Suprapubic skin (tissue), 4 donors: Measurements from ENCODE around the gene HTR7. TPM values are rescaled to one million over a fixed set of nuclear protein-coding genes. Genes with fewer than 3 reads are reported as not detected.
"Not testable (repeated sequence)": the region's sequence is repeated elsewhere in the genome, so short reads cannot be mapped to it uniquely, and the experiment has no call there.

ENCODE experiments used
- DNase-seq, 2 donors: peaks; one replicate each; pipeline ENCODE4 v3.0.0-alpha.2; 2019; ENCODE audit warnings: low spot score in 2 of 2
- H3K27ac ChIP-seq: fragments of 200-600 bp; sonication (generic); one replicate; pipeline ENCODE4 v1.5.1; 2019
- H3K27me3 ChIP-seq: fragments of 200-600 bp; sonication (generic); one replicate; pipeline ENCODE4 v1.5.1; 2019
- H3K36me3 ChIP-seq: fragments of 200-600 bp; sonication (generic); one replicate; pipeline ENCODE4 v1.5.1; 2019
- H3K4me1 ChIP-seq: fragments of 200-600 bp; sonication (generic); one replicate; pipeline ENCODE4 v1.5.1; 2019
- H3K4me3 ChIP-seq: fragments of 200-600 bp; sonication (generic); one replicate; pipeline ENCODE4 v1.5.1; 2019; ENCODE audit warnings: mild to moderate bottlenecking
- H3K9me3 ChIP-seq: fragments of 200-600 bp; sonication (generic); one replicate; pipeline ENCODE4 v1.5.1; 2019
- EP300 ChIP-seq: sonication (generic); formaldehyde crosslinking; IDR thresholded peaks from one replicate; pipeline ENCODE4 v1.6.1; 2017; ENCODE audit warnings: antibody characterized with exemption
- POLR2A ChIP-seq, 2 donors: fragments of 450-650 bp; IDR thresholded peaks; one replicate each; pipeline ENCODE4 v1.6.1; 2017; ENCODE audit warnings: antibody characterized with exemption in 2 of 2, mild to moderate bottlenecking in 2 of 2, moderate library complexity in 2 of 2
- POLR2AphosphoS5 ChIP-seq, 3 donors: sonication (generic); formaldehyde crosslinking; IDR thresholded peaks; one replicate each; pipeline ENCODE4 v1.6.1; 2017; ENCODE audit warnings: antibody characterized with exemption in 3 of 3
- WGBS: methylation state at CpG from one replicate; pipeline ENCODE4 v1.1.5; 2018; 5-methylcytosine and 5-hydroxymethylcytosine counted together
- total RNA-seq, 4 donors: library from RNA; depleted of rRNA; stranded (reverse); fragments of >200 nt; gene quantifications; one replicate each; pipeline ENCODE4 v1.1.0, GENCODE V29; 2016
- TF ChIP-seq, protein P1 (sequence below), 2 donors: fragments of 200-600 bp in 1 of 2; fragments of 450-650 bp in 1 of 2; sonication (generic) in 1 of 2; IDR thresholded peaks; one replicate each; pipeline ENCODE4 v1.5.1; 2016 to 2019; ENCODE audit warnings: antibody characterized with exemption in 2 of 2, mild to moderate bottlenecking in 1 of 2, moderate library complexity in 1 of 2

Gene HTR7
- total RNA-seq, 4 donors from 2014 or later: 0.23 to 0.59 (median 0.38) TPM

DNA sequence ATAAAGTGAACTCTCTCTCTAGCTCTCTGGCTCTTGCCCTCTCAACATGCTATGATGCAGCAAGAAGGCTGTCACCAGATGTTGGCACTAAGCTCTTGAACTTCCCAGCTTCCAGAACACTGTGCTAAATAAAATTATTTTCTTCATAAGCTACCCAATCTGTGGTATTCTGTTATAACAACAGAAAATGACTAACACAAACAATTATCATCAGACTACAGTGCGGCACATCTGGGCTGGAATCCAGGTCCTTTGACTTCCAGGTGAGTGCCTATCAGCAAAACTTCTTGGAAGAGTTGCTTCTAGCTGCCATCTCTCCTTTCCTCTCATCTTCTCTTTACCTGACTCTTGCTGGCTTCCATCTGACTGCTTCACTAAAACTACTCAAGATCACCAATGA lies 20.4 kb downstream of the HTR7 start:
- TF ChIP-seq EP300 (no peak), POLR2A (IDR thresholded peaks at IDR 0.05) (no peak), POLR2AphosphoS5 (IDR thresholded peaks at IDR 0.05) (no peak)
- TF ChIP-seq, protein P1, sequence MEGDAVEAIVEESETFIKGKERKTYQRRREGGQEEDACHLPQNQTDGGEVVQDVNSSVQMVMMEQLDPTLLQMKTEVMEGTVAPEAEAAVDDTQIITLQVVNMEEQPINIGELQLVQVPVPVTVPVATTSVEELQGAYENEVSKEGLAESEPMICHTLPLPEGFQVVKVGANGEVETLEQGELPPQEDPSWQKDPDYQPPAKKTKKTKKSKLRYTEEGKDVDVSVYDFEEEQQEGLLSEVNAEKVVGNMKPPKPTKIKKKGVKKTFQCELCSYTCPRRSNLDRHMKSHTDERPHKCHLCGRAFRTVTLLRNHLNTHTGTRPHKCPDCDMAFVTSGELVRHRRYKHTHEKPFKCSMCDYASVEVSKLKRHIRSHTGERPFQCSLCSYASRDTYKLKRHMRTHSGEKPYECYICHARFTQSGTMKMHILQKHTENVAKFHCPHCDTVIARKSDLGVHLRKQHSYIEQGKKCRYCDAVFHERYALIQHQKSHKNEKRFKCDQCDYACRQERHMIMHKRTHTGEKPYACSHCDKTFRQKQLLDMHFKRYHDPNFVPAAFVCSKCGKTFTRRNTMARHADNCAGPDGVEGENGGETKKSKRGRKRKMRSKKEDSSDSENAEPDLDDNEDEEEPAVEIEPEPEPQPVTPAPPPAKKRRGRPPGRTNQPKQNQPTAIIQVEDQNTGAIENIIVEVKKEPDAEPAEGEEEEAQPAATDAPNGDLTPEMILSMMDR (IDR thresholded peaks at IDR 0.05): no peak
- 78% methylated on average over 1 of the region's 1 CpG for WGBS
- no peaks in the 10 kb centered on the region for H3K36me3 ChIP-seq
- H3K27me3 ChIP-seq: no peaks in the 10 kb centered on the region
- H3K4me3 ChIP-seq: no peak overlapping the region
- no peaks in the 10 kb centered on the region for H3K4me1 ChIP-seq
- no peak overlapping the region for H3K27ac ChIP-seq
- DNase-seq: no peak
- H3K9me3 ChIP-seq: no peaks in the 10 kb centered on the region

DNA sequence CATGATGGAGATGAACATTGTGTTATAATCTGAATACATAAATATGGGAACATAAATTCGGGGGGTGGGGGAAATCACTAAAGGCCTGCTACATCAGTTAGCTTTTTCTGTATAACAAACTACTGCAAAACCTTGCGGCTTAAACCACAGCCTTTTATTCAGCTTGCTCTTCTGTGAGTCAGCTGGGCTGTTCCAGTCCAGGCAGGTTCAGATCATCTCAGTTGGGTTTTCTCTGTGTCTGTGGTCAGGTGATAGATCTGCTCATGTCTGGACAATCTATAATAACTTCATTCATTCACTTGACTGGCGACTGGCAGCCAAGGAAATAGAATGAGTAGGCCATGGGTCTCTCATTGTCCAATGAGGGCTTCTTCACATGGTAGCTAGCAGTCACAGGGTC lies 23.5 kb downstream of the HTR7 start:
- Histone ChIP-seq H3K36me3 (no peaks in the 10 kb centered on the region), H3K9me3 (no peaks in the 10 kb centered on the region), H3K27ac (no peak overlapping the region), H3K4me3 (no peak overlapping the region), H3K27me3 (no peaks in the 10 kb centered on the region), H3K4me1 (no peaks in the 10 kb centered on the region)
- TF ChIP-seq, protein P1 (IDR thresholded peaks at IDR 0.05): no peak
- TF ChIP-seq POLR2A (IDR thresholded peaks at IDR 0.05): no peak
- no peak for TF ChIP-seq EP300
- TF ChIP-seq POLR2AphosphoS5 (IDR thresholded peaks at IDR 0.05): no peak
- DNase-seq: no peak
- 62% methylated on average over 3 of the region's 3 CpGs for WGBS

DNA sequence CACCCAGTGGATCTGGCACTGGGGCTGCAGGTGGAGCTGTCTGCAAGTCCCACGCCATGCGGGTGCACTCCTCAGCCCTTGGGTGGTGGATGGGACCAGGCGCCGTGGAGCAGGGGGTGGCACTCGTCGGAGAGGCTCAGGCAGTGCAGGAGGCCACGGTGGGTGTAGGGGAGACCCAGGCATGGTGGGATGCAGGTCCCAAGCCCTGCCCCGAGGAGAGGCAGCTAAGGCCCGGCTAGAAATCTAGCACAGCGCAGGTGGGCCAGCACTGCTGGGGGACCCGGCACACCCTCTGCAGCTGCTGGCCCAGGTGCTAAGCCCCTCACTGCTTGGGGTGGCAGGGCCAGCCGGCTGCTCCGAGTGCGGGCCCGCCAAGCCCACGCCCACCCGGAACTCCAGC lies 25.7 kb downstream of the HTR7 start:
- TF ChIP-seq POLR2A (IDR thresholded peaks at IDR 0.05) (no peak), POLR2AphosphoS5 (IDR thresholded peaks at IDR 0.05) (no peak), EP300 (no peak)
- TF ChIP-seq, protein P1 (IDR thresholded peaks at IDR 0.05): no peak
- Histone ChIP-seq H3K4me3 (no peak overlapping the region), H3K27ac (no peak overlapping the region), H3K9me3 (no peaks in the 10 kb centered on the region), H3K36me3 (no peaks in the 10 kb centered on the region), H3K27me3 (no peaks in the 10 kb centered on the region), H3K4me1 (no peaks in the 10 kb centered on the region)
- 86% methylated on average over 9 of the region's 17 CpGs for WGBS
- no peak for DNase-seq

DNA sequence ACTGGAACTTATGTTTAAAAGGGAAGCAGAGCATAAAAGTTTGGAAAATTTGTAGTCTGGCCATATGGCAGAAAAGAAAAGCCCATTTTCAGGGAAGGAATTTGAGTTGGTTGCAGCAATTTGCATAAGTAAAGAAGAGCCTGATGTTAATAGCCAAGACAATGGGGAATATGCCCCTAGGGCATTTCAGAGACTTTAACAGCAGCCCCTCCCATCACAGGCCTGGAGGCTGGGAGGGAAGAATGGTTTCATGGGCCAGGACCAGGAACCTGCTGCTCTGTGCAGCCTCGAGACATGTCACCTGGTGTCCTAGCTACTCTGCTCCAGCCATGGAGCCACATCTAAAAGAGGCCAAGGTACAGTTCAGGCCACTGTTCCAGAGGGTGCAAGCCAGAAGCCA lies 35.3 kb downstream of the HTR7 start:
- WGBS: no CpG with 5 or more reads among the region's 1 CpG
- H3K27ac ChIP-seq: no peak overlapping the region
- no peaks in the 10 kb centered on the region for H3K4me1 ChIP-seq
- no peak for TF ChIP-seq EP300
- TF ChIP-seq POLR2A (IDR thresholded peaks at IDR 0.05): no peak
- TF ChIP-seq, protein P1 (IDR thresholded peaks at IDR 0.05): no peak
- TF ChIP-seq POLR2AphosphoS5 (IDR thresholded peaks at IDR 0.05): no peak
- peaks cover 12% of the 10 kb centered on the region for H3K9me3 ChIP-seq
- DNase-seq: no peak
- peaks cover 3% of the 10 kb centered on the region for H3K27me3 ChIP-seq
- no peak overlapping the region for H3K4me3 ChIP-seq
- H3K36me3 ChIP-seq: no peaks in the 10 kb centered on the region

DNA sequence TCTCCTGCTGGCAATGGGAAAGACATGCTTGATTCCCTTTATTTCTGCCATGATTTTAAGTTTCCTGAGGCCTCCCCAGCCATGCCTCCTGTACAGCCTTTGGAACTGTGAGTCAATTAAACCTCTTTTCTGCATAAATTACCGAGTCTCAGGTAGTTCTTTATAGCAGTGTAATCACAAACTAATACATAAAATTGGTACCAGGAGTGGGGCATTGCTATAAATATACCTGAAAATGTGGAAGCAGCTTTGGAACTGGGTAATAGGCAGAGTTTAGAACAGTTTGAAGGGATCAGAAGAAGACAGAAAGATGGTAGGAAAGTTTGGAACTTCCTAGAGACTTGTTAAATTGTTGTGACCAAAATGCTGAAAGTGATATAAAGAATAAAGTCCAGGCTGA lies 36.0 kb downstream of the HTR7 start:
- H3K27me3 ChIP-seq, DNase-seq, H3K27ac ChIP-seq, H3K36me3 ChIP-seq, H3K4me3 ChIP-seq, H3K4me1 ChIP-seq: not testable (repeated sequence)
- 52% methylated on average over 1 of the region's 1 CpG for WGBS
- peaks cover 12% of the 10 kb centered on the region for H3K9me3 ChIP-seq

DNA sequence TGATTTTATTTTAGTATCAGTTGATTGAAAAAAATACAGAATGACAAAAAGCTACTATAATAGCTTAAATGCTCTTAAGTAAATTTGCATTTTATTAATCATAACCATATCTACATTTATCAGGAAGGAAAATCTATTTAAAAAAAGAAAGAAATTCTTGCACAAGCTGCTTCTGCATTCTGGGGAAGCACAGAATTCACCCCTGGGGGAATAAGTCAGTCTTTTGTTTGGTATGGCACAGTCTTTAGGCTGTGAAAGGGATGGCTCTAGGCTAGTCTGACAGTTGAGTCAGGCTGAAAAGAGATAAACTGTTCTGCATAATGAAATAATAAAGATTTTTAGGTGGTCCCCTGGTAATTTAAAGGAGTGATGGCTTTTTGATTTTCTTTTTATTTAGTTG lies 37.9 kb downstream of the HTR7 start:
- Histone ChIP-seq H3K9me3 (peaks cover 12% of the 10 kb centered on the region), H3K27me3 (peaks cover 3% of the 10 kb centered on the region), H3K4me3 (no peak overlapping the region), H3K4me1 (peaks cover 6% of the 10 kb centered on the region), H3K36me3 (no peaks in the 10 kb centered on the region), H3K27ac (no peak overlapping the region)
- DNase-seq: no peak
- TF ChIP-seq, protein P1 (IDR thresholded peaks at IDR 0.05): no peak
- TF ChIP-seq POLR2A (IDR thresholded peaks at IDR 0.05) (no peak), EP300 (no peak), POLR2AphosphoS5 (IDR thresholded peaks at IDR 0.05) (no peak)
